ENCODE measurements around the gene ADIG. TPM values are rescaled to one million over a fixed set of nuclear protein-coding genes. Genes with fewer than 3 reads are reported as not detected.

Gene ADIG
- total and polyA plus RNA-seq, 2 of the 13 experiments (the other 11 are each of a cell fraction or from before 2014, with no cell fraction given): 0.15 TPM; not detected in 1

GRCh38 chr20:38604873-38605303 is 23.9 kb downstream of the ADIG start (continued):
- TF ChIP-seq AHDC1 (CRISPR knock-in tag; IDR thresholded peaks at IDR 0.05; ENCODE audit: borderline replicate concordance) (peak; percentile 100), ISL2 (CRISPR knock-in tag; IDR thresholded peaks at IDR 0.05) (peak; percentile 96), SMAD9 (CRISPR knock-in tag; IDR thresholded peaks at IDR 0.05) (no peak), NCOA5 (CRISPR knock-in tag; IDR thresholded peaks at IDR 0.05) (no peak), ZNF20 (CRISPR knock-in tag; IDR thresholded peaks at IDR 0.05) (no peak), NFATC3 (CRISPR knock-in tag; IDR thresholded peaks at IDR 0.05) (no peak), ZNF788 (CRISPR knock-in tag; IDR thresholded peaks at IDR 0.05; ENCODE audit: borderline replicate concordance) (peak; percentile 92; the same call in 1 of the 2 replicates), MIXL1 (CRISPR knock-in tag; IDR thresholded peaks at IDR 0.05) (peak; percentile 93), ATRX (CRISPR knock-in tag; IDR thresholded peaks at IDR 0.05; ENCODE audit: borderline replicate concordance) (no peak), BRD4 (CRISPR knock-in tag; IDR thresholded peaks at IDR 0.05) (no peak), ZNF331 (CRISPR knock-in tag; IDR thresholded peaks at IDR 0.05) (peak; percentile 92), ZNF280D (CRISPR knock-in tag; IDR thresholded peaks at IDR 0.05) (peak; percentile 77; the same call in 1 of the 2 replicates), ZNF503 (CRISPR knock-in tag; IDR thresholded peaks at IDR 0.05) (peak; percentile 99), ZBTB1 (CRISPR knock-in tag; IDR thresholded peaks at IDR 0.05; ENCODE audit: borderline replicate concordance) (no peak), ZNF136 (CRISPR knock-in tag; IDR thresholded peaks at IDR 0.05; ENCODE audit: low read depth) (no peak), ZNF264 (CRISPR knock-in tag; IDR thresholded peaks at IDR 0.05) (peak; percentile 96), HES4 (CRISPR knock-in tag; IDR thresholded peaks at IDR 0.05; ENCODE audit: borderline replicate concordance) (no peak), ZNF34 (CRISPR knock-in tag; IDR thresholded peaks at IDR 0.05; ENCODE audit: borderline replicate concordance) (peak; percentile 84; the same call in 1 of the 2 replicates), SNAPC2 (CRISPR knock-in tag; IDR thresholded peaks at IDR 0.05) (no peak), CHD2 (IDR thresholded peaks at IDR 0.05; ENCODE audit: low read depth, low read length) (no peak)

Measured in HepG2 (cell line).